Hypothalamus (tissue), 51 donors: ENCODE results near the gene COLEC12.

Experiments
- DNase-seq, 51 donors: peaks; one replicate each; lab custom pipeline; 2025; lab: John Stamatoyannopoulos, UW

The COLEC12 gene

GRCh38 chr18:393574-393957 lies 106.9 kb downstream of the COLEC12 start:
- DNase-seq = no peak

GRCh38 chr18:392928-393573 lies 107.5 kb downstream of the COLEC12 start:
- DNase-seq = no peak

DNA sequence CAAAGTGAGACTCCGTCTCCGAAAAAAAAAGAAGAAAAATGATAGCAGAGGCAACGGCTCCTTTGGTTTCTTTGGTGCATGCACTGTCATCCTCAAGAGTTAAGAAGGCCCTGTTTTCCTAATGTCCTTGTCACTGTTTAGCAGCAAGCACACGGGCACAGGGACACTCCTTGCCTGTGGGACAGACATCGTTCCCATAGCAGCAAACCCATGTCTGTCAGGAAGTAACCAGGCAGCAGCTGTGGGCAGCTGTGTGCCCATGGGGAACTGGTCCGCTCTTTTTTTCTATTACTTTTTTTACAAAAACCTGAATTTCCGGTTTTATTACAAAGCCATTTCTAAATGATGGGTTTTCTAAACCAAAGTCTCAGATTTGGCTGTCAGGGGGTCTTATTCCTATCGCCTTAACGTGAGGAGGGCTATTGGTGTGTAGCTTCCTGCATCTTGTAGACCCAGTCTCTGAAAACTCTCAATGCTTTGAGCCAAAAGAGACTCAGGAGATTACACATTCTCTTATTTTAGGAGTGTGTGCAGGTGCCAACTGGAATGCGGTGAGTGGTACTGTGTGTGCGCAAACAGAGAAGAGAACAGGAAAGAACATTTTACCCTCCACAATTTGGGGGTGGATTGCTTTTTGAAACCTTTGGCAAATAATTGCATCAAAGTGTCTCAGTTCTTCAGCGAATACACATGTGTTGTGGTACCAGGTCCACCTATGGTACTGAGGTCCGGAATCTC lies 109.6 kb downstream of the COLEC12 start:
- no peak for DNase-seq

- DNase-seq = no peak
Observed at GRCh38 chr18:389658-390357, 110.7 kb downstream of the COLEC12 start.

GRCh38 chr18:388200-388599 lies 112.3 kb downstream of the COLEC12 start:
- no peak for DNase-seq

DNA sequence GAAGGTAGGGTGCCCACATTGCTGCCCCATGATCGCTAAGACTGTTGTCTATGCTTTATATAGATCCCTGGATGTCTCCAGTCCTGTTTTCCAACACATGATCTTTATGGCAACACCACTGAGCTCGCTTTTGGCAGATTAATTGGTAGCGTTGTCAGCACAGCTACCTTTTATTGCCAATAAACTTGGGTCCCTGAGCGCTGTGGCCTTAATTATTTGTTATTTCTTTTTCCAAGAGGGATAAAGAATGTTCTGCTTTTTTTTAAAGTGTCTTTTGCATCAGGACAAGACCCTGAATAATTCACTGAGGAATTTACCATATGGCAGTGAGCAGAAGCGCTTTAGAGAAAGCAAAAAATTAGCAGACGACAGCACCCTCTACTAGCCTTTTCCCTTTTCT lies 113.5 kb downstream of the COLEC12 start:
- no peak for DNase-seq

GRCh38 chr18:384897-385296 lies 115.6 kb downstream of the COLEC12 start:
- DNase-seq = no peak

GRCh38 chr18:383135-383534 lies 117.4 kb downstream of the COLEC12 start:
- no peak for DNase-seq

GRCh38 chr18:382423-382984 lies 118.0 kb downstream of the COLEC12 start:
- DNase-seq = no peak

DNA sequence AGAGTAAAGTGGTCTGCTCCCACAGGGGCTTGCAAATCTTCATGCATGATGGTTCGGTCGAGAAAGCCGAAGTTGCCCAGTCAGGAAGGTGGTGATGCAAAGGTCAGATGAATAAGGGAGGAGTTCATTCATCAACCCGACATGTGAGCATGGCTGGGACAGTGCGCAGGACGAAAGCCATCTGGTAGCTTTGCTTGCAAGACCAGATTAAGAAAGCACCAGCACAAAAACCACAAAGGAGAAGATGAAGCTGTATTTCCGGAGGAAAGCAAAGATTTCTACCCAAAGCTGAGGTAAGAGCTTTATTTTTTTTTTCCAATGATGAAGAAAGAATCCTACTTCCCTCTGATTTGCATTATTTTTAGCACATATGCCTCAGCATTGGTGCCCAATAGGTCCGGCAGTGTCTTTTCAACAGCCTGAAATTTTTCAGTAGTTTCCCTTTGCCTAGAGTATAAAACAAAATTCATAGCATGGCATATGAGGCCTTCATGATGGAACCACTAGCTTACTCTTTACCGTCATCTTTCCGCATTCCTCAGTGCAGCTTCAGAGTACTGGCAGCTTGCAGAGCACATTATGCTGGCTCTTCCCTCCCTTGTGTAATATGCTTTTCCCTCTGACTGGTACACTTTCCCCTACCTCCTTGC lies 120.7 kb downstream of the COLEC12 start:
- no peak for DNase-seq

- peak in 27 of 51 donors; percentile 6 to 71 (median 36) for DNase-seq
Observed at GRCh38 chr18:378079-378478, 122.4 kb downstream of the COLEC12 start.

GRCh38 chr18:377088-377487 lies 123.4 kb downstream of the COLEC12 start:
- no peak for DNase-seq

DNA sequence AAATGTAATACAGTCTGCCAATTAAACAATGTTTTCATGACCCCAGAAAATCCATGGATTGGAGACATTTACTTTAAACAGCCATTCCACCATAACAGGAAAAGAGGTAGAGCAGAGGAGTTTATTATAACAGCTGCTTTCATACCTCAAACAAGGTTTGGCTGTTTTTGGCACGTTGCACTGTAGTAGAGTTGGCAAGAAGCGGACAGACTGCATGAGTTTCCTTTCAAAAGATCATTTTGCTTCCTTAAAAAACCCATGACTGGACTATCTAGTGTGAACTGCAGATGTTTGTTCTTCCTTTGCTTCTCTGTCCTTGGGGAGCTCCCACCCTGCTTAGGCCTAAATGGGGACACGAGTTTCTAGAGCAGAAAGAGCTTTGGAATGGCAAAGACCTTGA lies 124.2 kb downstream of the COLEC12 start:
- DNase-seq = no peak

- DNase-seq = no peak
Observed at GRCh38 chr18:374721-375168, 125.8 kb downstream of the COLEC12 start.

- no peak for DNase-seq
Observed at GRCh38 chr18:373780-374179, 126.7 kb downstream of the COLEC12 start.

GRCh38 chr18:371609-371982 lies 128.9 kb downstream of the COLEC12 start:
- DNase-seq = no peak

- DNase-seq = no peak
Observed at GRCh38 chr18:370751-371608, 129.5 kb downstream of the COLEC12 start.

DNA sequence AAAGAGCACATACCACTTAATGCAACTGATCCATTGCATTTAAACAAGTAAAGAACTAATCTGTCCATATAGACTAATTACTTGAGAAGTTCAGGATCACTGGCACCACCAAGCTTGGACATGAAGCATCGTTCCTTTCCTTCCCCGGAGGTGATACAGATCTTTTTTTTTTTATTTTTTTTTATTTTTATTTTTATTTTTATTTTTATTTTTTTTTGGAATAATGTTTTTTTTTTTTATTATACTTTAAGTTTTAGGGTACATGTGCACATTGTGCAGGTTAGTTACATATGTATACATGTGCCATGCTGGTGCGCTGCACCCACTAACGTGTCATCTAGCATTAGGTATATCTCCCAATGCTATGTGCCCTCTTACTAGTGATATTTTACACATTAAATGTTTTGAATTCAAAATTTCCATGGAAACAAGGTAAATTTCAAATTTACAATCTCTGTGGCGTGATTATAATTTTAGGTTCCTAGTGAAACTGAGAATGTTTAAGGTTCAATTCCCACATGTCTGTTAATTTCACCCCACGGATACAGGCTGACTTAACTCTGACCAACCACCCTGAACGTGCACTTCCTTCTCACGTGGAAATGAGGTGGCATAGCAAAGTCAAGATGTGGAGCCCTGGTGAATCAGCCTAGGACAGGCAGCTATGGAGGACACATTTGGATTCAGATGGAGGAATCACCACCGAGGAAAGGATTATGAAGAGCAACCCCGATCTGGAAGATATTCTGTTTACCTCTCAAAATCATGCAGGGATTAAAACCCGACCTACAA lies 131.1 kb downstream of the COLEC12 start:
- no peak for DNase-seq

GRCh38 chr18:366466-367061 lies 133.9 kb downstream of the COLEC12 start:
- DNase-seq = no peak
